ENCODE measurements around the gene DUSP14. TPM values are rescaled to one million over a fixed set of nuclear protein-coding genes. Genes with fewer than 3 reads are reported as not detected.

The DUSP14 gene
- total RNA-seq, 1 donor from 2014 or later: 19.9 TPM

DNA sequence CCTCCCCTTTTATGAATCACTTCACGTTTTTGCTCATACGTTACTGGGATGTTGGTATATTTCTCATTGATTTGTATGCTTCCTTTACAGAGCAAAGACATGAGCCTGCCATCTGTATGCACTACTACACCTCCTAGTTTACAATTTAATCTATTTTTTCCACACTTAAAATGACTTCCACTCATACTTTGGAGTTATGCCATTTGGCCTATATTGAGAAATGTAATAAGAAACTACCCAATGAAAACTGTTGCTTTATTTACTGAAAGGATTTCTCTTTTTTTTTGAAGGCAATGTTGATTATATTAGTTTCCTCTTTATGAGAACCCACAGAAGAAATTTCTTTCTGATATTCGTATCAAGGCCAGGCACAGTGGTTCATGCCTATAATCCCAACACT is 43.1 kb downstream of the DUSP14 start:
- H3K4me1 ChIP-seq: no peaks in the 10 kb centered on the region
- no peaks in the 10 kb centered on the region for H3K9me3 ChIP-seq
- no peaks in the 10 kb centered on the region for H3K27me3 ChIP-seq
- H3K4me3 ChIP-seq: no peak overlapping the region
- H3K36me3 ChIP-seq: peaks cover 5 to 68% of the 10 kb centered on the region in 2 donors
- DNase-seq (ENCODE audit: extremely low spot score in 2 of 2): no peak
- TF ChIP-seq POLR2A (IDR thresholded peaks at IDR 0.05): no peak
- TF ChIP-seq, protein P1, sequence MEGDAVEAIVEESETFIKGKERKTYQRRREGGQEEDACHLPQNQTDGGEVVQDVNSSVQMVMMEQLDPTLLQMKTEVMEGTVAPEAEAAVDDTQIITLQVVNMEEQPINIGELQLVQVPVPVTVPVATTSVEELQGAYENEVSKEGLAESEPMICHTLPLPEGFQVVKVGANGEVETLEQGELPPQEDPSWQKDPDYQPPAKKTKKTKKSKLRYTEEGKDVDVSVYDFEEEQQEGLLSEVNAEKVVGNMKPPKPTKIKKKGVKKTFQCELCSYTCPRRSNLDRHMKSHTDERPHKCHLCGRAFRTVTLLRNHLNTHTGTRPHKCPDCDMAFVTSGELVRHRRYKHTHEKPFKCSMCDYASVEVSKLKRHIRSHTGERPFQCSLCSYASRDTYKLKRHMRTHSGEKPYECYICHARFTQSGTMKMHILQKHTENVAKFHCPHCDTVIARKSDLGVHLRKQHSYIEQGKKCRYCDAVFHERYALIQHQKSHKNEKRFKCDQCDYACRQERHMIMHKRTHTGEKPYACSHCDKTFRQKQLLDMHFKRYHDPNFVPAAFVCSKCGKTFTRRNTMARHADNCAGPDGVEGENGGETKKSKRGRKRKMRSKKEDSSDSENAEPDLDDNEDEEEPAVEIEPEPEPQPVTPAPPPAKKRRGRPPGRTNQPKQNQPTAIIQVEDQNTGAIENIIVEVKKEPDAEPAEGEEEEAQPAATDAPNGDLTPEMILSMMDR (IDR thresholded peaks at IDR 0.05): no peak
- TF ChIP-seq POLR2AphosphoS5 (IDR thresholded peaks at IDR 0.05; ENCODE audit: insufficient read depth in 1 of 2, low read depth in 1 of 2): no peak
- no peak overlapping the region for H3K27ac ChIP-seq
- intact Hi-C loops (cut with DNase I): no loop called here

DNA sequence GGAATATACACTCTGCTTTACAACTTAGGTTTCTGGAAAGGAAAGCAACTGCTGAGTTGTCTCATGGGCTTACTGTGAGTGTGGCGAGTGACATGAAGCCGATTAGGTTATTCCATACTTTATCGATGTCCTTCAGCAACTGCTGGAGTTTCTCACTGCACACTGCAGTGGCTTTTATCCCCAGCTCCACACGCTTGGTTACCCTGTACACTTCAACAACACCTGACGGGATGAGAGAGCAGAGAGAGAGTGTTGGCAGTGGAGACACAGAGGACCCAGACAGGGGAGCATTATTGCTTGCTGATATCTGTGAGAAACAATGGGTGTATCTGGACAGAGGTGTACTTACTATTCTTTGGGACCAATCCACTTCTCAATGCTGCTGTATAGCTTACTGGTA is 46.2 kb downstream of the DUSP14 start:
- Histone ChIP-seq H3K27ac (no peak overlapping the region), H3K4me1 (no peaks in the 10 kb centered on the region), H3K9me3 (no peaks in the 10 kb centered on the region), H3K27me3 (no peaks in the 10 kb centered on the region), H3K36me3 (peaks cover 3 to 65% of the 10 kb centered on the region in 2 donors), H3K4me3 (no peak overlapping the region)
- no peak for DNase-seq (ENCODE audit: extremely low spot score in 2 of 2)
- intact Hi-C loops (cut with DNase I): no loop called here
- TF ChIP-seq POLR2AphosphoS5 (IDR thresholded peaks at IDR 0.05; ENCODE audit: insufficient read depth in 1 of 2, low read depth in 1 of 2) (no peak), POLR2A (IDR thresholded peaks at IDR 0.05) (no peak)
- TF ChIP-seq, protein P1 (IDR thresholded peaks at IDR 0.05): no peak

DNA sequence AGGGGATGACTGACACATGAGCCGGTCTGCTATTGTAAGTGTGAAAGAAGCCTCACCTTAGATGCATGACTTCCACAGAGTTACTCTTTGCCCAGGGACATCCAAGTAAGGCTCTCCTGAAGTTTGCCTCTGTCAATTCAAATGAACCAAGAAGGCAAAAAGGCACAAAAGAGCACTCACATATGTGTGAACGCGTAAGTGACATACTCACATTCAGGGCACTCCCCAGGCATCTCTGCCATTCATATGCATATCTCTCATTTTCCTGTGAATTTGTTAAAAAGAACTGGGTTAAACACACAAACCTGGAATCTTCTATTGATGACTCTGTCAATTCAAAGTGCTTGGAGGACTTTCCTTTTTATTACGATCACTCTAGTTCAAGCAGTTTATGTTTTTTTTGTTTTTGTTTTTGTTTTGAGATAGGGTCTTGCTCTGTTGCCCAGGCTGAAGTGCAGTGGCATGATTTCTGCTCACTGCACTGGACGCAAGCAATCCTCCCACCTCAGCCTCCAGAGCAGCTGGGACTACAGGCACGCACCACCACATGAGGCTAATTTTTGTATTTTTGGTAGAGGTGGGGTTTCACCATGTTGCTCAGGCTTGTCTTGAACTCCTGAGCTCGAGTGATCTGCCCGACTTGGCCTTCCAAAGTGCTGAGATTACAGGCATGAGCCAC is 49.4 kb downstream of the DUSP14 start:
- H3K9me3 ChIP-seq: no peaks in the 10 kb centered on the region
- intact Hi-C loops (cut with DNase I): no loop called here
- no peak overlapping the region for H3K4me3 ChIP-seq
- peaks cover 0 to 72% of the 10 kb centered on the region in 2 donors for H3K36me3 ChIP-seq
- DNase-seq (ENCODE audit: extremely low spot score in 2 of 2): no peak
- no peaks in the 10 kb centered on the region for H3K27me3 ChIP-seq
- TF ChIP-seq, protein P1 (IDR thresholded peaks at IDR 0.05): no peak
- TF ChIP-seq POLR2A (IDR thresholded peaks at IDR 0.05) (no peak), POLR2AphosphoS5 (IDR thresholded peaks at IDR 0.05; ENCODE audit: insufficient read depth in 1 of 2, low read depth in 1 of 2) (no peak)
- no peak overlapping the region for H3K27ac ChIP-seq
- no peaks in the 10 kb centered on the region for H3K4me1 ChIP-seq

DNA sequence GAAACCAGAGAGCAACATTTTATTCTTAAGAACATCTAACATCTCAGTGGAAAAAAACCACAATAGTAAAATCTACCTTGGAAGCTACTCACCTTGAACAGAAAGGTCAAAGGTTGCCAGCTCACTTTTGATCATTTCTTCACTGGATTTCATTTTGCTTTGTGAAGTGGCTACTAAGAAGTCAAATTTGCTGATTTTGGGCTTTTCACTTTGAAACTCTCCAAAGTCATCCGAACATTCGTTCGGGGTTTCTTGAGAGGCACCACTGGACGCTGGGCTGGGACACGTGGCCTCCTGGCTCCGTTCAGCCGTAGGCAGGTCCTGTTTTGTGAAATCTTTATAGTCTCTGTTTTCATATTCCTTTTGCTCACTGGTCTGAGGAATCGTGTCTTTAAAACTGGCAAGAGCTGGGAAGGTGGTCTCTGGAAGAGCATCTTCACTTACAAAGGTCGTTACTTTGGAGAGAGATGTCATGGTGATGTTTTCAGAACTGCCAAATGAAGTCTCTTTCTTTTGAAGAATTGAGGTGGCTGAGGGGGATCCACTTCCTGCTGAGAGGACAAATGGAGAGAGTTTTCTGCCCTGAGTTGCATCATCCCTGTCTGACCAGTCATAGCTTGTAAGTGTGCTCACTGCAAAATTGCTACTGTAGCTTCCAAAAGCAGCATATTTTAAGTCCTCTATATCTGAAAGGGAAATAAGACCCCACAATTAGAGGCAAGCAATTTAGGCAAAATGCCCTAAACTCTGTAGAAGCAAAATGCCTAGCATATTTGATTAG is 52.4 kb downstream of the DUSP14 start:
- no peaks in the 10 kb centered on the region for H3K9me3 ChIP-seq
- DNase-seq (ENCODE audit: extremely low spot score in 2 of 2): no peak
- TF ChIP-seq, protein P1 (IDR thresholded peaks at IDR 0.05): no peak
- no peak for TF ChIP-seq POLR2AphosphoS5 (IDR thresholded peaks at IDR 0.05; ENCODE audit: insufficient read depth in 1 of 2, low read depth in 1 of 2)
- TF ChIP-seq POLR2A (IDR thresholded peaks at IDR 0.05): no peak
- H3K27ac ChIP-seq: no peak overlapping the region
- H3K27me3 ChIP-seq: no peaks in the 10 kb centered on the region
- intact Hi-C loops (cut with DNase I): no loop called here
- H3K4me1 ChIP-seq: peaks cover 11% of the 10 kb centered on the region
- H3K4me3 ChIP-seq: no peak overlapping the region
- peaks cover 0 to 45% of the 10 kb centered on the region in 2 donors for H3K36me3 ChIP-seq

DNA sequence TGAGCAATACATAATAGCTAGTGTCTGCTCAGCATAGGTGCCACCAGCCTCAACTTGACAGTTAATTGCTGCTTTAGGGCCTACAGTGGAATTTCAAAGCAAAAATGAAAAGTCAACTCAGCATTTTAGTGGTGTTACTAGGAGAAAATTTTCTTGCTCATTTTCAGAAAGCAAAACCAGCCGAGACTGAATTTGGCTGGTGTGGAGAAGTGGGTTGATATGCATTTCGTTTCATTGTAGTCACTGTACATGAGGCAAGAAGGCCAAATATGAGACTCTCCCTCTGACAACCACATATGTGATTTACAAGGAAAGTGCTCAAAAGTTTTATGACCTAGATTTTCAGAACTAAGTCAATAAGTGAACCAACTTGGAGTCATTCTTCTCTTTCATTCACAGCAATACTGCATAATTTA is 54.0 kb downstream of the DUSP14 start:
- no peak for DNase-seq (ENCODE audit: extremely low spot score in 2 of 2)
- Histone ChIP-seq H3K4me1 (peaks cover 13% of the 10 kb centered on the region), H3K9me3 (no peaks in the 10 kb centered on the region), H3K36me3 (peaks cover 0 to 32% of the 10 kb centered on the region in 2 donors), H3K27me3 (no peaks in the 10 kb centered on the region), H3K27ac (no peak overlapping the region), H3K4me3 (no peak overlapping the region)
- no peak for TF ChIP-seq POLR2AphosphoS5 (IDR thresholded peaks at IDR 0.05; ENCODE audit: insufficient read depth in 1 of 2, low read depth in 1 of 2)
- TF ChIP-seq POLR2A (IDR thresholded peaks at IDR 0.05): no peak
- TF ChIP-seq, protein P1 (IDR thresholded peaks at IDR 0.05): no peak
- intact Hi-C loops (cut with DNase I): no loop called here

Measured in vagina (tissue), 2 donors.